ENCODE data around the gene LTBP4. TPM values are rescaled to one million over a fixed set of nuclear protein-coding genes. Genes with fewer than 3 reads are reported as not detected.

Gene LTBP4
- total and polyA plus RNA-seq, 3 experiments from 2014 or later, result 40.0 to 111 (median 103) TPM

GRCh38 chr19:40671404-40671803, 70.2 kb downstream of the LTBP4 start:
- Mint-ChIP-seq H3K4me3 (no peak overlapping the region), H3K36me3 (peaks cover 12 to 32% (median 15%) of the 10 kb centered on the region in 3 donors), H3K27ac (peak overlapping the region in 1 of 8 donors; percentile 56), H3K4me1 (no peaks in the 10 kb centered on the region), H3K27me3 (no peaks in the 10 kb centered on the region), H3K9me3 (peaks cover 0 to 3% (median 0%) of the 10 kb centered on the region in 5 donors)
- POLR2A ChIA-PET, result no interaction called here
- no peak for DNase-seq
- no peak overlapping the region for H3K27ac ChIP-seq (ENCODE audit: low read depth, low read length)
- H3K4me3 ChIP-seq (ENCODE audit: low read length), result no peak overlapping the region
- CTCF ChIA-PET, result interaction anchor here (0.9 kb wide), 1 partner anchor 473 kb away, joined by 3 read pairs; no protein-coding TSS in a partner anchor
- H3K4me1 ChIP-seq (ENCODE audit: insufficient read depth, low read length), result no peaks in the 10 kb centered on the region
- H3K9me3 ChIP-seq (ENCODE audit: low read length), result peaks cover 3% of the 10 kb centered on the region
- no peaks in the 10 kb centered on the region for H3K27me3 ChIP-seq (ENCODE audit: insufficient read depth, low read length, poor library complexity, severe bottlenecking)
- no peaks in the 10 kb centered on the region for H3K36me3 ChIP-seq (ENCODE audit: insufficient read depth, low read length)

GRCh38 chr19:40672038-40672437, 70.9 kb downstream of the LTBP4 start:
- no peaks in the 10 kb centered on the region for H3K27me3 ChIP-seq (ENCODE audit: insufficient read depth, low read length, poor library complexity, severe bottlenecking)
- Mint-ChIP-seq H3K4me3 (no peak overlapping the region), H3K27ac (no peak overlapping the region), H3K27me3 (no peaks in the 10 kb centered on the region), H3K4me1 (no peaks in the 10 kb centered on the region), H3K9me3 (peaks cover 0 to 3% (median 0%) of the 10 kb centered on the region in 5 donors), H3K36me3 (peaks cover 12 to 36% (median 15%) of the 10 kb centered on the region in 3 donors)
- peaks cover 3% of the 10 kb centered on the region for H3K9me3 ChIP-seq (ENCODE audit: low read length)
- H3K4me1 ChIP-seq (ENCODE audit: insufficient read depth, low read length), result no peaks in the 10 kb centered on the region
- no peak for DNase-seq
- no peak overlapping the region for H3K27ac ChIP-seq (ENCODE audit: low read depth, low read length)
- no peaks in the 10 kb centered on the region for H3K36me3 ChIP-seq (ENCODE audit: insufficient read depth, low read length)
- POLR2A ChIA-PET, result no interaction called here
- no peak overlapping the region for H3K4me3 ChIP-seq (ENCODE audit: low read length)
- CTCF ChIA-PET, result no interaction called here

- Histone ChIP-seq H3K27me3 (ENCODE audit: insufficient read depth, low read length, poor library complexity, severe bottlenecking) (no peaks in the 10 kb centered on the region), H3K4me3 (ENCODE audit: low read length) (no peak overlapping the region), H3K4me1 (ENCODE audit: insufficient read depth, low read length) (no peaks in the 10 kb centered on the region), H3K9me3 (ENCODE audit: low read length) (peaks cover 3% of the 10 kb centered on the region), H3K36me3 (ENCODE audit: insufficient read depth, low read length) (no peaks in the 10 kb centered on the region), H3K27ac (ENCODE audit: low read depth, low read length) (no peak overlapping the region)
- Mint-ChIP-seq H3K4me1 (no peaks in the 10 kb centered on the region), H3K36me3 (peaks cover 15 to 42% (median 17%) of the 10 kb centered on the region in 3 donors), H3K4me3 (no peak overlapping the region), H3K27me3 (no peaks in the 10 kb centered on the region), H3K9me3 (peaks cover 0 to 3% (median 0%) of the 10 kb centered on the region in 5 donors), H3K27ac (no peak overlapping the region)
- no peak for DNase-seq
- POLR2A ChIA-PET, result no interaction called here
- CTCF ChIA-PET, result no interaction called here
These were observed 71.6 kb downstream of the LTBP4 start for GRCh38 chr19:40672573-40673299.

- ChIA-PET POLR2A (no interaction called here), CTCF (no interaction called here)
- H3K4me1 Mint-ChIP-seq, result no peaks in the 10 kb centered on the region
- H3K27ac ChIP-seq (ENCODE audit: low read depth, low read length), result no peak overlapping the region
- DNase-seq, result no peak
- no peaks in the 10 kb centered on the region for H3K4me1 ChIP-seq (ENCODE audit: insufficient read depth, low read length)
- no peaks in the 10 kb centered on the region for H3K36me3 ChIP-seq (ENCODE audit: insufficient read depth, low read length)
- H3K27me3 ChIP-seq (ENCODE audit: insufficient read depth, low read length, poor library complexity, severe bottlenecking), result no peaks in the 10 kb centered on the region
- peaks cover 0 to 3% (median 0%) of the 10 kb centered on the region in 5 donors for H3K9me3 Mint-ChIP-seq
- no peak overlapping the region for H3K27ac Mint-ChIP-seq
- peaks cover 15 to 44% (median 19%) of the 10 kb centered on the region in 3 donors for H3K36me3 Mint-ChIP-seq
- no peak overlapping the region for H3K4me3 ChIP-seq (ENCODE audit: low read length)
- H3K27me3 Mint-ChIP-seq, result no peaks in the 10 kb centered on the region
- H3K4me3 Mint-ChIP-seq, result no peak overlapping the region
- H3K9me3 ChIP-seq (ENCODE audit: low read length), result peaks cover 3% of the 10 kb centered on the region
These were observed 72.2 kb downstream of the LTBP4 start for GRCh38 chr19:40673397-40673796.

- Histone ChIP-seq H3K4me3 (ENCODE audit: low read length) (no peak overlapping the region), H3K36me3 (ENCODE audit: insufficient read depth, low read length) (no peaks in the 10 kb centered on the region), H3K27ac (ENCODE audit: low read depth, low read length) (no peak overlapping the region), H3K9me3 (ENCODE audit: low read length) (peaks cover 3% of the 10 kb centered on the region), H3K27me3 (ENCODE audit: insufficient read depth, low read length, poor library complexity, severe bottlenecking) (no peaks in the 10 kb centered on the region), H3K4me1 (ENCODE audit: insufficient read depth, low read length) (no peaks in the 10 kb centered on the region)
- H3K27ac Mint-ChIP-seq, result no peak overlapping the region
- ChIA-PET CTCF (interaction anchor here (1.5 kb wide), 1 partner anchor 13 kb away, joined by 3 read pairs; no protein-coding TSS in a partner anchor), POLR2A (no interaction called here)
- DNase-seq, result no peak
- no peak overlapping the region for H3K4me3 Mint-ChIP-seq
- peaks cover 7 to 39% (median 16%) of the 10 kb centered on the region in 3 donors for H3K36me3 Mint-ChIP-seq
- no peaks in the 10 kb centered on the region for H3K4me1 Mint-ChIP-seq
- peaks cover 0 to 3% (median 0%) of the 10 kb centered on the region in 5 donors for H3K9me3 Mint-ChIP-seq
- no peaks in the 10 kb centered on the region for H3K27me3 Mint-ChIP-seq
These were observed 73.1 kb downstream of the LTBP4 start for GRCh38 chr19:40674291-40674690.

GRCh38 chr19:40677156-40677555, 76.0 kb downstream of the LTBP4 start:
- no peaks in the 10 kb centered on the region for H3K4me1 ChIP-seq (ENCODE audit: insufficient read depth, low read length)
- H3K27ac Mint-ChIP-seq, result no peak overlapping the region
- no peaks in the 10 kb centered on the region for H3K4me1 Mint-ChIP-seq
- no peaks in the 10 kb centered on the region for H3K36me3 ChIP-seq (ENCODE audit: insufficient read depth, low read length)
- no peaks in the 10 kb centered on the region for H3K27me3 Mint-ChIP-seq
- no peak for DNase-seq
- H3K9me3 Mint-ChIP-seq, result no peaks in the 10 kb centered on the region
- ChIA-PET CTCF (no interaction called here), POLR2A (interaction anchor here (0.6 kb wide), 1 partner anchor 11 kb away, joined by 3 read pairs; no protein-coding TSS in a partner anchor)
- H3K36me3 Mint-ChIP-seq, result peaks cover 0 to 31% (median 9%) of the 10 kb centered on the region in 3 donors
- no peak overlapping the region for H3K4me3 Mint-ChIP-seq
- no peak overlapping the region for H3K27ac ChIP-seq (ENCODE audit: low read depth, low read length)
- H3K4me3 ChIP-seq (ENCODE audit: low read length), result no peak overlapping the region
- H3K9me3 ChIP-seq (ENCODE audit: low read length), result no peaks in the 10 kb centered on the region
- no peaks in the 10 kb centered on the region for H3K27me3 ChIP-seq (ENCODE audit: insufficient read depth, low read length, poor library complexity, severe bottlenecking)

Other genes with a start within 250 kb of the LTBP4 start
- not detected for gene HIPK4, start 211.2 kb upstream of the LTBP4 start, total RNA-seq
- not detected for gene HIPK4, start 211.2 kb upstream of the LTBP4 start, polyA plus RNA-seq
- 1 to 10 TPM; 1.4 to 1.6 TPM for gene PRX, start 188.0 kb upstream of the LTBP4 start, total RNA-seq
- gene PRX, start 188.0 kb upstream of the LTBP4 start, polyA plus RNA-seq, result 0.29 TPM
- gene SERTAD1, start 175.4 kb upstream of the LTBP4 start, total RNA-seq, result 10 to 100 TPM; 15.9 to 17.8 TPM
- gene SERTAD1, start 175.4 kb upstream of the LTBP4 start, polyA plus RNA-seq, result 13.0 TPM
- 1 to 10 TPM; 7.0 to 8.5 TPM for gene SERTAD3, start 157.0 kb upstream of the LTBP4 start, total RNA-seq
- 9.5 TPM for gene SERTAD3, start 157.0 kb upstream of the LTBP4 start, polyA plus RNA-seq
- 10 to 100 TPM; 17.4 to 18.9 TPM for gene BLVRB, start 135.6 kb upstream of the LTBP4 start, total RNA-seq
- 22.8 TPM for gene BLVRB, start 135.6 kb upstream of the LTBP4 start, polyA plus RNA-seq
- 1 to 10 TPM in 1 of 2 experiments, under 1 TPM in 1; 0.49 to 1.2 TPM for gene SPTBN4, start 134.4 kb upstream of the LTBP4 start, total RNA-seq
- gene SPTBN4, start 134.4 kb upstream of the LTBP4 start, polyA plus RNA-seq, result not detected
- 100 to 1,000 TPM; 103 to 104 TPM for gene SHKBP1, start 24.5 kb upstream of the LTBP4 start, total RNA-seq
- gene SHKBP1, start 24.5 kb upstream of the LTBP4 start, polyA plus RNA-seq, result 159 TPM
- 10 to 100 TPM; 13.6 to 13.7 TPM for gene NUMBL, start 89.3 kb downstream of the LTBP4 start, total RNA-seq
- gene NUMBL, start 89.3 kb downstream of the LTBP4 start, polyA plus RNA-seq, result 1.1 TPM
- 10 to 100 TPM; 20.6 to 25.7 TPM for gene COQ8B, start 115.5 kb downstream of the LTBP4 start, total RNA-seq
- gene COQ8B, start 115.5 kb downstream of the LTBP4 start, polyA plus RNA-seq, result 17.3 TPM
- 1 to 10 TPM; 5.5 to 5.7 TPM for gene ITPKC, start 115.7 kb downstream of the LTBP4 start, total RNA-seq
- gene ITPKC, start 115.7 kb downstream of the LTBP4 start, polyA plus RNA-seq, result 8.9 TPM
- gene ACTMAP, start 149.1 kb downstream of the LTBP4 start, total RNA-seq, result 10 to 100 TPM; 10.3 to 10.6 TPM
- 2.9 TPM for gene ACTMAP, start 149.1 kb downstream of the LTBP4 start, polyA plus RNA-seq
- 100 to 1,000 TPM; 202 TPM for gene SNRPA, start 149.8 kb downstream of the LTBP4 start, total RNA-seq
- gene SNRPA, start 149.8 kb downstream of the LTBP4 start, polyA plus RNA-seq, result 89.5 TPM
- 1 to 10 TPM in 1 of 2 experiments, under 1 TPM in 1; 0.89 to 1.1 TPM for gene MIA, start 174.2 kb downstream of the LTBP4 start, total RNA-seq
- gene MIA, start 174.2 kb downstream of the LTBP4 start, polyA plus RNA-seq, result not detected
- 10 to 100 TPM; 24.2 to 27.2 TPM for gene RAB4B, start 176.9 kb downstream of the LTBP4 start, total RNA-seq
- gene RAB4B, start 176.9 kb downstream of the LTBP4 start, polyA plus RNA-seq, result 95.2 TPM
- gene EGLN2, start 197.8 kb downstream of the LTBP4 start, total RNA-seq, result 100 to 1,000 TPM; 101 to 103 TPM
- gene EGLN2, start 197.8 kb downstream of the LTBP4 start, polyA plus RNA-seq, result 174 TPM
- not detected for gene CYP2A6, start 249.1 kb downstream of the LTBP4 start, total RNA-seq
- not detected for gene CYP2A6, start 249.1 kb downstream of the LTBP4 start, polyA plus RNA-seq

Data from CD8-positive, alpha-beta memory T cell (primary cell).